H1 (cell line): Measurements from ENCODE around the gene AMPD1. TPM values are rescaled to one million over a fixed set of nuclear protein-coding genes. Genes with fewer than 3 reads are reported as not detected.

Source experiments
- CTCF ChIA-PET: fragments of 300-600 bp; sonication (Branson Sonifier 250); formaldehyde crosslinking; loops from one replicate; lab custom pipeline; 2021; ENCODE audit not compliant: partially characterized antibody; lab: Charles Lee
- POLR2A ChIA-PET: fragments of 300-600 bp; sonication (Branson Sonifier 250); formaldehyde crosslinking; loops from one replicate; lab custom pipeline; 2021; ENCODE audit warnings: inconsistent platforms; ENCODE audit not compliant: partially characterized antibody; lab: Charles Lee
- DNase-seq, 2 experiments: peaks; one replicate each; pipeline versions ENCODE4 v3.0.0 to v3.0.0-alpha.2; 2010 to 2022; ENCODE audit warnings: low spot score in 2 of 2, low read depth in 1 of 2, mixed read lengths in 1 of 2
- FAIRE-seq: peaks from 2 replicates; lab custom pipeline; 2011; peaks lifted over from hg19 to GRCh38; lab: Jason Lieb, UNC
- H2AFZ ChIP-seq: 2 replicates; pipeline ENCODE4 v1.8.1; 2012; ENCODE audit warnings: low read length, inconsistent platforms
- H2AK5ac ChIP-seq: 2 replicates; pipeline ENCODE4 v1.6.1; 2013; ENCODE audit warnings: low read depth, low read length
- H2BK120ac ChIP-seq: replicated peaks from 2 replicates; pipeline ENCODE3; 2013; ENCODE audit warnings: low read depth, low read length, inconsistent platforms
- H2BK12ac ChIP-seq: 2 replicates; pipeline ENCODE4 v1.6.1; 2013; ENCODE audit warnings: low read depth, low read length
- H2BK15ac ChIP-seq: 2 replicates; pipeline ENCODE4 v1.6.1; 2013; ENCODE audit warnings: low read length
- H2BK20ac ChIP-seq: 2 replicates; pipeline ENCODE4 v1.6.1; 2013; ENCODE audit warnings: low read length
- H2BK5ac ChIP-seq: 2 replicates; pipeline ENCODE4 v1.6.1; 2013; ENCODE audit warnings: low read depth, low read length
- H3K14ac ChIP-seq: 2 replicates; pipeline ENCODE4 v1.6.1; 2013; ENCODE audit warnings: inconsistent platforms; ENCODE audit not compliant: insufficient read length
- H3K18ac ChIP-seq: 2 replicates; pipeline ENCODE4 v1.6.1; 2013; ENCODE audit warnings: low read length; ENCODE audit errors: extremely low read depth
- H3K23ac ChIP-seq: 2 replicates; pipeline ENCODE4 v1.6.1; 2013; ENCODE audit warnings: inconsistent platforms; ENCODE audit not compliant: insufficient read length
- H3K23me2 ChIP-seq: 2 replicates; pipeline ENCODE4 v1.6.1; 2013; ENCODE audit warnings: low read depth, low read length
- H3K27ac ChIP-seq: 2 replicates; pipeline ENCODE4 v1.6.1; 2011; ENCODE audit warnings: low read depth, low read length, inconsistent platforms
- H3K27me3 ChIP-seq, 4 experiments: replicated peaks in 1 of 4; 1 replicate in 1 of 4; 2 replicates in 3 of 4; pipeline versions ENCODE4 v1.6.1 to v1.8.1; 2011 to 2013; ENCODE audit warnings: low read length in 3 of 4, mild to moderate bottlenecking in 3 of 4, inconsistent platforms in 2 of 4, mixed read lengths in 2 of 4, moderate library complexity in 1 of 4; ENCODE audit not compliant: control insufficient read depth in 3 of 4, insufficient read depth in 3 of 4; ENCODE audit errors: extremely low read depth in 1 of 4
- H3K36me3 ChIP-seq, 4 experiments: 2 replicates each; pipeline versions ENCODE4 v1.6.1 to v1.8.1; 2011 to 2013; ENCODE audit warnings: mild to moderate bottlenecking in 4 of 4, low read length in 3 of 4, moderate library complexity in 2 of 4, control low read depth in 1 of 4, inconsistent platforms in 1 of 4; ENCODE audit not compliant: insufficient read depth in 4 of 4, control insufficient read depth in 2 of 4
- H3K4ac ChIP-seq: replicated peaks from 2 replicates; pipeline ENCODE3; 2013; ENCODE audit warnings: low read length, low read depth, mixed read lengths, inconsistent platforms; ENCODE audit not compliant: insufficient read length
- H3K4me1 ChIP-seq, 4 experiments: replicated peaks in 1 of 4; 1 replicate in 1 of 4; 2 replicates in 3 of 4; pipeline versions ENCODE4 v1.6.1 to v1.8.1; 2011 to 2013; ENCODE audit warnings: low read length in 3 of 4, inconsistent platforms in 2 of 4, mixed read lengths in 1 of 4; ENCODE audit not compliant: insufficient read depth in 4 of 4, control insufficient read depth in 3 of 4
- H3K4me2 ChIP-seq, 2 experiments: 2 replicates each; pipeline versions ENCODE4 v1.6.1 to v1.8.1; 2011 to 2013; ENCODE audit warnings: low read depth in 2 of 2, low read length in 2 of 2, control low read depth in 1 of 2, inconsistent platforms in 1 of 2, mild to moderate bottlenecking in 1 of 2; ENCODE audit not compliant: insufficient read depth in 1 of 2
- H3K4me3 ChIP-seq, 4 experiments: fragments of 200-600, 300-600 bp in 1 of 4; sonication (generic), shearing (Covaris generic), sonication (Bioruptor Twin) in 1 of 4; 2 replicates each; pipeline versions ENCODE4 v1.5.1 to v1.8.1; 2011 to 2016; ENCODE audit warnings: low read length in 4 of 4, low read depth in 3 of 4, control low read depth in 2 of 4, inconsistent platforms in 2 of 4, mild to moderate bottlenecking in 2 of 4, mixed read lengths in 1 of 4, moderate library complexity in 1 of 4; ENCODE audit not compliant: insufficient read depth in 2 of 4; ENCODE audit errors: extremely low read depth in 1 of 4
- H3K56ac ChIP-seq: replicated peaks from 2 replicates; pipeline ENCODE3; 2013; ENCODE audit warnings: low read depth, mild to moderate bottlenecking, mixed read lengths, low read length, inconsistent platforms; ENCODE audit not compliant: insufficient read length
- H3K79me1 ChIP-seq: 2 replicates; pipeline ENCODE4 v1.6.1; 2013; ENCODE audit warnings: low read depth, low read length, control low read depth
- H3K79me2 ChIP-seq, 2 experiments: 2 replicates each; pipeline versions ENCODE4 v1.6.1 to v1.8.1; 2012 to 2013; ENCODE audit warnings: low read length in 2 of 2, mild to moderate bottlenecking in 2 of 2, inconsistent platforms in 1 of 2; ENCODE audit not compliant: insufficient read depth in 2 of 2, control insufficient read depth in 1 of 2
- H3K9ac ChIP-seq, 4 experiments: replicated peaks in 1 of 4; 1 replicate in 1 of 4; 2 replicates in 3 of 4; pipeline versions ENCODE4 v1.6.1 to v1.8.1; 2011 to 2013; ENCODE audit warnings: low read depth in 3 of 4, low read length in 3 of 4, control low read depth in 2 of 4, mild to moderate bottlenecking in 2 of 4, moderate library complexity in 2 of 4, inconsistent platforms in 1 of 4; ENCODE audit errors: extremely low read depth in 1 of 4
- H3K9me3 ChIP-seq, 2 experiments: 2 replicates each; pipeline versions ENCODE4 v1.6.1 to v1.8.1; 2012 to 2013; ENCODE audit warnings: mild to moderate bottlenecking in 2 of 2, moderate library complexity in 2 of 2, control low read depth in 1 of 2, inconsistent platforms in 1 of 2, low read depth in 1 of 2, low read length in 1 of 2, mixed read lengths in 1 of 2; ENCODE audit not compliant: insufficient read depth in 2 of 2
- H4K20me1 ChIP-seq, 2 experiments: replicated peaks in 1 of 2; 2 replicates each; pipeline versions ENCODE3 to v1.8.1; 2011 to 2013; ENCODE audit warnings: inconsistent platforms in 2 of 2, low read length in 2 of 2, mild to moderate bottlenecking in 1 of 2; ENCODE audit not compliant: insufficient read depth in 2 of 2, control insufficient read depth in 1 of 2
- H4K5ac ChIP-seq: 2 replicates; pipeline ENCODE4 v1.6.1; 2013; ENCODE audit warnings: low read length, low read depth, mixed read lengths, inconsistent platforms; ENCODE audit not compliant: insufficient read length
- H4K8ac ChIP-seq: 2 replicates; pipeline ENCODE4 v1.8.0; 2013; ENCODE audit warnings: mild to moderate bottlenecking, moderate library complexity, low read length, inconsistent platforms; ENCODE audit not compliant: insufficient read depth; ENCODE audit errors: extremely low read depth
- H4K91ac ChIP-seq: replicated peaks from 2 replicates; pipeline ENCODE3; 2013; ENCODE audit warnings: low read length, mixed read lengths, inconsistent platforms; ENCODE audit not compliant: insufficient read length
- BCL11A ChIP-seq, 2 experiments: IDR thresholded peaks; one replicate each; pipeline ENCODE4 v1.6.1; 2011; ENCODE audit warnings: low read depth in 2 of 2, low read length in 2 of 2, mild to moderate bottlenecking in 2 of 2
- CTBP2 ChIP-seq: IDR thresholded peaks from 2 replicates; pipeline ENCODE4 v1.7.0; 2011; ENCODE audit warnings: borderline replicate concordance, mild to moderate bottlenecking, moderate library complexity, mixed read lengths, low read length; ENCODE audit not compliant: insufficient read depth, insufficient read length
- CTCF ChIP-seq, 3 experiments: IDR thresholded peaks; 1 replicate in 2 of 3; 2 replicates in 1 of 3; pipeline versions ENCODE4 v1.5.1 to v1.6.1; 2011; ENCODE audit warnings: low read length in 3 of 3, mild to moderate bottlenecking in 3 of 3, inconsistent platforms in 2 of 3, low read depth in 1 of 3, moderate library complexity in 1 of 3; ENCODE audit not compliant: insufficient read depth in 1 of 3; ENCODE audit errors: control extremely low read depth in 1 of 3
- JUND ChIP-seq: IDR thresholded peaks from 2 replicates; pipeline ENCODE4 v1.6.1; 2011; ENCODE audit warnings: mild to moderate bottlenecking, improper control_type of control experiment, low read length
- KDM4A ChIP-seq: IDR thresholded peaks from one replicate; pipeline ENCODE4 v1.7.1; 2012; ENCODE audit warnings: low read depth, mild to moderate bottlenecking, moderate library complexity, low read length, inconsistent platforms; ENCODE audit not compliant: severe bottlenecking
- POU5F1 ChIP-seq: IDR thresholded peaks from 2 replicates; pipeline ENCODE4 v1.6.1; 2011; ENCODE audit warnings: low read depth, mild to moderate bottlenecking, low read length, moderate library complexity
- RAD21 ChIP-seq, 2 experiments: IDR thresholded peaks in 1 of 2; conservative IDR thresholded peaks in 1 of 2; 2 replicates each; pipeline ENCODE4 v1.6.1; 2011; ENCODE audit warnings: low read depth in 2 of 2, low read length in 2 of 2, improper control_type of control experiment in 1 of 2, inconsistent platforms in 1 of 2, mild to moderate bottlenecking in 1 of 2, moderate library complexity in 1 of 2
- SP2 ChIP-seq: IDR thresholded peaks from 2 replicates; pipeline ENCODE4 v1.6.1; 2012; ENCODE audit warnings: mild to moderate bottlenecking, low read length, inconsistent platforms
- TAF7 ChIP-seq: optimal IDR thresholded peaks from 2 replicates; pipeline ENCODE3; 2011; ENCODE audit warnings: low read depth, mild to moderate bottlenecking, inconsistent platforms, low read length, moderate library complexity, borderline replicate concordance
- WGBS, 2 experiments: shearing (Covaris generic) in 1 of 2; methylation state at CpG; one replicate each; pipeline versions ENCODE4 v1.1.6 to v1.1.7; 2013 to 2015; ENCODE audit warnings: low lambda C conversion rate in 2 of 2, mixed read lengths in 2 of 2, inconsistent platforms in 1 of 2, low coverage in 1 of 2, missing lambda C conversion rate in 1 of 2; ENCODE audit not compliant: insufficient replicate concordance in 2 of 2, insufficient coverage in 1 of 2, insufficient read length in 1 of 2; ENCODE audit errors: extremely low coverage in 1 of 2, missing lambda C conversion rate in 1 of 2; 5-methylcytosine and 5-hydroxymethylcytosine counted together
- polyA plus RNA-seq, 7 experiments: library from polyadenylated mRNA; depleted of rRNA in 3 of 7; stranded (reverse) in 5 of 7; unstranded in 2 of 7; fragments of >200 nt in 5 of 7; fragments of 200-250 nt in 2 of 7; gene quantifications; 1 replicate in 5 of 7; 2 replicates in 1 of 7; 4 replicates in 1 of 7; pipeline versions ENCODE4 v1.2.1 to v1.2.3, GENCODE V29; 2011 to 2013; ENCODE audit warnings: missing spikeins in 2 of 7, mixed read lengths in 2 of 7
- total RNA-seq: library from RNA; stranded (reverse); fragmentation: NEBNext Ultra II Directional; extraction: Animal tissue kit (Norgen Biotek cat#: 25700); gene quantifications from 2 replicates; pipeline ENCODE4 v1.2.1, GENCODE V29; 2021

The AMPD1 gene
- total and polyA plus RNA-seq, 2 of the 8 experiments (the other 6 are each of a cell fraction or from before 2014, with no cell fraction given): not detected

- CTCF ChIA-PET: no interaction called here
- Histone ChIP-seq H3K36me3 (peaks cover 9 to 68% (median 30%) of the 10 kb centered on the region in 4 experiments), H3K27ac (no peak overlapping the region)
These were observed 17.6 kb upstream of the AMPD1 start for GRCh38 chr1:114712977-114713376.

More at GRCh38 chr1:114712977-114713376, 17.6 kb upstream of the AMPD1 start:
- no peaks in the 10 kb centered on the region for H3K9me3 ChIP-seq
- no peak overlapping the region for H2BK120ac ChIP-seq
- H2BK15ac ChIP-seq: no peak overlapping the region
- no peaks in the 10 kb centered on the region for H3K27me3 ChIP-seq
- no peaks in the 10 kb centered on the region for H3K79me1 ChIP-seq
- H2BK20ac ChIP-seq: no peak overlapping the region
- FAIRE-seq (no peak), DNase-seq (no peak)
- peaks cover 0 to 28% of the 10 kb centered on the region in 2 experiments; a peak in 3 of 4 replicates for H3K79me2 ChIP-seq
- POLR2A ChIA-PET: interaction anchor here (0.7 to 2.9 kb wide), 7 partner anchors 11 to 43 kb away, joined by 3 to 12 read pairs (median 4); partner anchors contain the start of gene AMPD1
- H3K18ac ChIP-seq: no peak overlapping the region
- H2BK12ac ChIP-seq: no peak overlapping the region
- no peak overlapping the region for H3K23ac ChIP-seq
- no peak overlapping the region for H3K4ac ChIP-seq
- no peak overlapping the region for H2BK5ac ChIP-seq
- H3K56ac ChIP-seq: no peak overlapping the region
- H4K5ac ChIP-seq: no peak overlapping the region
- H2AFZ ChIP-seq: no peak overlapping the region
- no peak overlapping the region for H4K8ac ChIP-seq
- no peaks in the 10 kb centered on the region for H4K20me1 ChIP-seq
- no peaks in the 10 kb centered on the region for H3K23me2 ChIP-seq
- no peak overlapping the region for H2AK5ac ChIP-seq
- no peak for TF ChIP-seq SP2
- TF ChIP-seq CTCF (IDR thresholded peaks at IDR 0.05; ENCODE audit: control extremely low read depth in 1 of 3, insufficient read depth in 1 of 3, low read depth in 1 of 3, low read length in 3 of 3): no peak
- no peak for TF ChIP-seq CTBP2
- no peak for TF ChIP-seq POU5F1
- TF ChIP-seq RAD21 (IDR thresholded peaks at IDR 0.05 in 1 of 2, conservative IDR thresholded peaks at IDR 0.05 in 1 of 2; ENCODE audit: low read depth in 2 of 2, low read length in 2 of 2): no peak
- TF ChIP-seq KDM4A: no peak
- no peak for TF ChIP-seq BCL11A (IDR thresholded peaks at IDR 0.05; ENCODE audit: low read depth in 2 of 2, low read length in 2 of 2)
- TF ChIP-seq JUND: no peak
- TF ChIP-seq TAF7: no peak
- TF ChIP-seq, all 59 proteins: peak for 0
- Histone ChIP-seq H3K4me1 (no peaks in the 10 kb centered on the region; a peak in 1 of 7 replicates), H3K14ac (no peak overlapping the region), H4K91ac (no peak overlapping the region), H3K9ac (no peak overlapping the region), H3K4me3 (no peak overlapping the region), H3K4me2 (no peak overlapping the region)
- WGBS, 2 experiments: 97% methylated on average over 4 of the region's 4 CpGs; no CpG with 5 or more reads in 1 of the 2 experiments
